IPS-15b (cell line): Measurements from ENCODE around the gene PDGFB.

Source experiments
- H3K27me3 ChIP-seq: one replicate; pipeline ENCODE4 v1.6.1; 2013; ENCODE audit warnings: low read length; ENCODE audit not compliant: control insufficient read depth, insufficient read depth
- H3K36me3 ChIP-seq: one replicate; pipeline ENCODE4 v1.6.1; 2013; ENCODE audit warnings: low read length; ENCODE audit not compliant: control insufficient read depth, insufficient read depth
- H3K4me1 ChIP-seq: one replicate; pipeline ENCODE4 v1.6.1; 2013; ENCODE audit warnings: mild to moderate bottlenecking, low read length; ENCODE audit not compliant: control insufficient read depth, insufficient read depth
- H3K4me3 ChIP-seq: one replicate; pipeline ENCODE4 v1.5.1; 2013; ENCODE audit warnings: low read depth, low read length
- H3K9ac ChIP-seq: one replicate; pipeline ENCODE4 v1.6.1; 2013; ENCODE audit warnings: low read depth, mild to moderate bottlenecking, low read length
- H3K9me3 ChIP-seq: one replicate; pipeline ENCODE4 v1.6.1; 2013; ENCODE audit warnings: mild to moderate bottlenecking, low read length; ENCODE audit not compliant: control insufficient read depth, insufficient read depth

PDGFB gene

GRCh38 chr22:39241794-39242594, 2.8 kb downstream of the PDGFB start:
- Histone ChIP-seq H3K4me1 (peaks cover 5% of the 10 kb centered on the region), H3K9me3 (no peaks in the 10 kb centered on the region), H3K9ac (no peak overlapping the region), H3K27me3 (peaks cover 61% of the 10 kb centered on the region), H3K36me3 (peaks cover 3% of the 10 kb centered on the region), H3K4me3 (peak overlapping the region; percentile 46)

- no peaks in the 10 kb centered on the region for H3K9me3 ChIP-seq
- peaks cover 5% of the 10 kb centered on the region for H3K4me1 ChIP-seq
- H3K9ac ChIP-seq = no peak overlapping the region
- peak overlapping the region; percentile 32 for H3K4me3 ChIP-seq
- peaks cover 56% of the 10 kb centered on the region for H3K27me3 ChIP-seq
- peaks cover 3% of the 10 kb centered on the region for H3K36me3 ChIP-seq
Observed at GRCh38 chr22:39240831-39241793, 3.7 kb downstream of the PDGFB start.

GRCh38 chr22:39239561-39240423, 5.0 kb downstream of the PDGFB start:
- H3K9me3 ChIP-seq = no peaks in the 10 kb centered on the region

GRCh38 chr22:39238966-39239505, 5.7 kb downstream of the PDGFB start:
- H3K36me3 ChIP-seq = peaks cover 3% of the 10 kb centered on the region
- peaks cover 7% of the 10 kb centered on the region for H3K4me1 ChIP-seq
- H3K4me3 ChIP-seq = no peak overlapping the region
- no peak overlapping the region for H3K9ac ChIP-seq
- no peaks in the 10 kb centered on the region for H3K9me3 ChIP-seq
- H3K27me3 ChIP-seq = peaks cover 39% of the 10 kb centered on the region

More at GRCh38 chr22:39239561-39240423, 5.0 kb downstream of the PDGFB start:
- Histone ChIP-seq H3K9ac (no peak overlapping the region), H3K27me3 (peaks cover 43% of the 10 kb centered on the region), H3K4me3 (no peak overlapping the region), H3K36me3 (peaks cover 3% of the 10 kb centered on the region), H3K4me1 (peaks cover 5% of the 10 kb centered on the region)

- H3K4me3 ChIP-seq = no peak overlapping the region
- no peaks in the 10 kb centered on the region for H3K9me3 ChIP-seq
- H3K9ac ChIP-seq = no peak overlapping the region
- H3K4me1 ChIP-seq = peaks cover 7% of the 10 kb centered on the region
- peaks cover 3% of the 10 kb centered on the region for H3K36me3 ChIP-seq
- peaks cover 37% of the 10 kb centered on the region for H3K27me3 ChIP-seq
Observed at GRCh38 chr22:39238561-39238960, 6.2 kb downstream of the PDGFB start.

- H3K9me3 ChIP-seq = no peaks in the 10 kb centered on the region
- H3K9ac ChIP-seq = no peak overlapping the region
- H3K4me3 ChIP-seq = no peak overlapping the region
- H3K27me3 ChIP-seq = peaks cover 33% of the 10 kb centered on the region
- peaks cover 7% of the 10 kb centered on the region for H3K4me1 ChIP-seq
- H3K36me3 ChIP-seq = no peaks in the 10 kb centered on the region
Observed at GRCh38 chr22:39238101-39238466, 6.7 kb downstream of the PDGFB start.

GRCh38 chr22:39237318-39238100, 7.3 kb downstream of the PDGFB start:
- peaks cover 7% of the 10 kb centered on the region for H3K4me1 ChIP-seq
- peaks cover 30% of the 10 kb centered on the region for H3K27me3 ChIP-seq
- no peak overlapping the region for H3K9ac ChIP-seq
- no peak overlapping the region for H3K4me3 ChIP-seq
- no peaks in the 10 kb centered on the region for H3K9me3 ChIP-seq
- H3K36me3 ChIP-seq = no peaks in the 10 kb centered on the region

- Histone ChIP-seq H3K4me1 (peaks cover 7% of the 10 kb centered on the region), H3K9ac (no peak overlapping the region), H3K36me3 (no peaks in the 10 kb centered on the region), H3K9me3 (no peaks in the 10 kb centered on the region), H3K27me3 (peaks cover 26% of the 10 kb centered on the region), H3K4me3 (no peak overlapping the region)
Observed at GRCh38 chr22:39236321-39237317, 8.2 kb downstream of the PDGFB start.

- Histone ChIP-seq H3K36me3 (no peaks in the 10 kb centered on the region), H3K9me3 (no peaks in the 10 kb centered on the region), H3K4me1 (peaks cover 13% of the 10 kb centered on the region), H3K4me3 (no peak overlapping the region), H3K27me3 (peaks cover 13% of the 10 kb centered on the region), H3K9ac (no peak overlapping the region)
Observed at GRCh38 chr22:39234867-39235687, 9.7 kb downstream of the PDGFB start.
